NCI-H226 (cell line): Measurements from ENCODE around the gene EVC2.

Source experiments
- DNase-seq: peaks from one replicate; pipeline ENCODE4 v3.0.0-alpha.2; 2015

EVC2 gene

GRCh38 chr4:5711479-5712184 is 3.3 kb upstream of the EVC2 start:
- DNase-seq, result peak; percentile 9

GRCh38 chr4:5710961-5711478 is 2.7 kb upstream of the EVC2 start, which contains the start of gene EVC:
EVC (plus strand) TSS chr4:5711201; CDS start chr4:5711381, 180 bp downstream.
- DNase-seq, result peak; percentile 69

GRCh38 chr4:5710065-5710960 is 2.0 kb upstream of the EVC2 start:
- DNase-seq, result peak; percentile 3

GRCh38 chr4:5709207-5709575 is 832 bp upstream of the EVC2 start:
- DNase-seq, result no peak

- DNase-seq, result no peak
These were observed 446 bp downstream of the EVC2 start for GRCh38 chr4:5707778-5708448.

GRCh38 chr4:5707366-5707765 is 993 bp downstream of the EVC2 start:
- DNase-seq, result no peak

GRCh38 chr4:5706486-5707290 is 1.7 kb downstream of the EVC2 start:
- DNase-seq, result no peak

GRCh38 chr4:5705647-5706320 is 2.6 kb downstream of the EVC2 start:
- DNase-seq, result no peak

- no peak for DNase-seq
These were observed 4.1 kb downstream of the EVC2 start for GRCh38 chr4:5704276-5704675.

GRCh38 chr4:5703831-5704230 is 4.5 kb downstream of the EVC2 start:
- no peak for DNase-seq

GRCh38 chr4:5701971-5702370 is 6.4 kb downstream of the EVC2 start:
- DNase-seq, result no peak

GRCh38 chr4:5700459-5700858 is 7.9 kb downstream of the EVC2 start:
- no peak for DNase-seq

- DNase-seq, result no peak
These were observed 12.0 kb downstream of the EVC2 start for GRCh38 chr4:5696341-5696740.

- no peak for DNase-seq
These were observed 14.5 kb downstream of the EVC2 start for GRCh38 chr4:5693871-5694270.

GRCh38 chr4:5691491-5692132 is 16.7 kb downstream of the EVC2 start:
- DNase-seq, result no peak

- DNase-seq, result no peak
These were observed 19.3 kb downstream of the EVC2 start for GRCh38 chr4:5689065-5689464.

GRCh38 chr4:5686338-5686737 is 22.0 kb downstream of the EVC2 start:
- no peak for DNase-seq

GRCh38 chr4:5685296-5685695 is 23.1 kb downstream of the EVC2 start:
- no peak for DNase-seq

GRCh38 chr4:5683566-5683965 is 24.8 kb downstream of the EVC2 start:
- DNase-seq, result no peak

- DNase-seq, result no peak
These were observed 29.4 kb downstream of the EVC2 start for GRCh38 chr4:5678977-5679376.

GRCh38 chr4:5676763-5677162 is 31.6 kb downstream of the EVC2 start:
- no peak for DNase-seq
